Measurements from ENCODE around the gene INPP5B. TPM values are rescaled to one million over a fixed set of nuclear protein-coding genes. Genes with fewer than 3 reads are reported as not detected.

Gene INPP5B
- total RNA-seq, 4 donors from 2014 or later, result 21.4 to 47.5 (median 26.7) TPM

DNA sequence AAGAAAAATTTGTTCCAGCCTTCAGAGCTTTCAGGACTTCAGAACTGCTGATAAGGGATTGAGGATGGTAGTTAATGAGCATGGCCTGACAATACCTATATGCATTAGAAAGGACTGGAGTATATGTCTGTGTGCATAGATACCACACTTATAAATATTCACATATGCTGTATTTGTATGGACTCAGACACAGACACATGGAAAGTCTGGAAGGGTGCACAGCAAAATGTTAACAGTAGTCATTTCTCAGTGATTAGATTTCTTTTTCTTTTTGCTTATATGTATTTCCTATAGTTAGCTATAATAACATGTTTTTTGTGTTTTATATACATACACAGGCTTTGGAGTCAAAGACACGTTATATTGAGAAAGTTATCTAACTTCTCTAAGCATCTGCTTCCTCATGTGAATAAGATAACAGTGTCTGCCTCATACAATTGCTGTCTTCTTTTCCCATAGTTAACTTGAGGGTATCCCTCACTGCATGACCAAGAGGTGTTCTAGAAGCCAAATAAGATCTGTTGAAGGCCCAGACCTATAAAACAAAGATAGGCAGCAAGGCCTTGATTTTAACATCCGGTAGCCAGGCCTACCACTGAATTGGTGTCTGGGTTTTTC, 31.3 kb downstream of the INPP5B start:
- no peak for TF ChIP-seq CTCF (IDR thresholded peaks at IDR 0.05; ENCODE audit: low read depth)

DNA sequence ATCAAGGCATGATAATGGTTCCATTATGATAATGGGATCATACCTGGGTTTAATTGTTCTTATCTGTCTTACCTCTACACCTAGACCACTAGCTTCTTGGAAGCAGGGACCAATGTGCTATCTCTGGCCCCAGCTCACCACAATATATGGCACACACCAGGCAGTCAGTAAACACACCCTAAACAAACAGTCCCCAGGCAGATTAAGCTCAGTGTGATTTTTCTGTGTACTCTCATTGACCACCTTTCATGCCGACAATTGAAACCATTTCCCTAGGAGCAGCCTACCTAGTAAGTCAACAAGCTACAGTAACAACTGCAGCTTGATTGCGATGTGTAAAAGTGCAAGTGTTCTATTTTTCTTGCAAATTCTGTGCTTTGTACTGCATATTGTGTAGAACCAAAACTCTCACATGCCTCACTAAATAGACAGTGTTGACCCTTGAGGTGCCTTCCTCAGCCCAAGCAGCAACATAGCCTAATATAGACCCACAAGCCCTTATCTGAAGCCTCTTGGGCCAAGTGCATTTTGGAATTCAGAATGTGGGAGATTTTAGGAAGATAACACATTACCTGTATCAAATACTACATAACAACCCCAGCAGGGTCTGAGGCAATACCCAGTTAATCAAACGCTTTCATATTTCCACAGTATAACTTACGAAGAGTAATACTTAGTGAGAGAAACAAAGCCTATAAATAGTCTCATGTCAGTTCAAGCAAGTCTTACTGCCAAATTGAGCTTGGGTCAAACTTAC, 32.0 kb downstream of the INPP5B start:
- no peak for TF ChIP-seq CTCF (IDR thresholded peaks at IDR 0.05; ENCODE audit: low read depth)

GRCh38 chr1:37905727-37906126, 41.1 kb downstream of the INPP5B start:
- no peak for TF ChIP-seq CTCF (IDR thresholded peaks at IDR 0.05; ENCODE audit: low read depth)

DNA sequence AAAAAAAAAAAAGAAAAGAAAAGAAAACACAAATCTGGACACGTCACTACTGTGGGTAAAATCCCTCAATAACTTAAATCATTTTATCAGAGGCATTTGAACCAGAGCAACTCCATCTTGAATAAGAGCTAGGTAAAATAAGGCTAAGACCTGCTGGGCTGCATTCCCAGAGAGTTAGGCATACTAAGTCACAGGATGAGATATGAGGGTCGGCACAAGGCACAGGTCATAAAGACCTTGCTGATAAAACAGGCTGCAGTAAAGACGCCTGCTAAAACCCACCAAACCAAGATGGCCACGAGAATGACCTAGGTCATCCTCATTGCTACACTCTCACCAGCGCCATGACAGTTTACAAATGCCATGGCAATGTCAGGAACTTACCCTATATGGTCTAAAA, 43.9 kb downstream of the INPP5B start:
- no peak for TF ChIP-seq CTCF (IDR thresholded peaks at IDR 0.05; ENCODE audit: low read depth)

- TF ChIP-seq CTCF (IDR thresholded peaks at IDR 0.05; ENCODE audit: low read depth), result no peak
Observed at GRCh38 chr1:37901893-37902225, 45.0 kb downstream of the INPP5B start.

DNA sequence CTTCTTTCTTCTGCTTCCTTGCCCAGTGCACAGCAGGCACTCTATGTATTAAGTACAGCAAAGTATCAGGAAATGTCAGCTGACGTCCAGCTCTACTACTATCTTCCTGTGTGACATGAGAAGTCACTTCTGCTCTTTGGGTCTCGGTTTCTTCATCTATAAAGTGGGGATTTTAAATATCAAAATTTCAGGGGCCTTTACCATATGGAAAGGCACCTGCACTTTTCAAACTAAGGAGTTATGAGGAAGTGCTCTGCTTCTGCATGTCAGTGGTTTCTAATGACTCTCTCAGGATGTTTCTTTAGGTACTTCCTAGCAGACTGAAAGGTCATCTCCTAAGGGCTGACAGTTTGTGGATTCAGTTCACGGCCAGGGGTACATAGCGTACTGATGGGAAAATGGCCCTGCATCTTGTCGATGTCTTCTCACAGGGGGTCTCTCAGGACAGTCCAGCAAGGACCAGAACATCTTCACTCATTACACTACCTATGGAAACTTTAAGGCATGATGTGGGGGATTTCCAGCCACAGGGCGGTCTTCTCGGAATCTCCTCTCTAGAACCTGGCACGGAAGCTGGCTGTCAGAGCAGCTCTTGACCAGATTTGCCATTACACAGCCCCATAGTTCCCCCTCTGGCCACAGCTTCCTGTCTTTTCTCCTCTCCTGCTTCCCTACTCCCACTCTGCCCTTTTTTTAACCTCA, 45.5 kb downstream of the INPP5B start:
- no peak for TF ChIP-seq CTCF (IDR thresholded peaks at IDR 0.05; ENCODE audit: low read depth)

DNA sequence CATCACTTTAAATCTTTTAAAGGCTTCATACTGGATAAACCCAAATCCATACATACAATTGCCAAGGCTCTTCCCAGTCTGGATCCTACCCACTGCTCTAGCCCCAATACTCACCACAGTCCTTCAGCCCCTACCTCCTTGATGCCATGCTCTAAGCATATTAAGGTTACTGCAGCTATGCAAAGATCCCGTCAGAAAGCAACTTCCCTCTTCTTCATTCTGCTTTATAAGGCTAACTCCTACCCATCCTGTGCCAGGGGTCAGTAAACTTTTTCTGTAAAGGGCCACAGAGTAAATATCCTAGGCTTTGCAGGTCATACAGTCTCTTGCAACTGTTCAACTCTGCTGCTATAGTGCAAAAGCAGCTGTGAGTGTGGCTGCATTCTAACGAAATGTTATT, 53.2 kb downstream of the INPP5B start:
- no peak for TF ChIP-seq CTCF (IDR thresholded peaks at IDR 0.05; ENCODE audit: low read depth)

All from subcutaneous adipose tissue (tissue), 4 donors.